G401.6 (cell line): ENCODE measurements around the gene SP1.
"Not testable (repeated sequence)": the region's sequence is repeated elsewhere in the genome, so short reads cannot be mapped to it uniquely, and the experiment has no call there.

Experiments used
- FAIRE-seq: peaks from 2 replicates; lab custom pipeline; 2012; peaks lifted over from hg19 to GRCh38; lab: Jason Lieb, UNC

Gene SP1

GRCh38 chr12:53414756-53415417 is 34.9 kb downstream of the SP1 start:
- FAIRE-seq: no peak

- not testable (repeated sequence) for FAIRE-seq
Observed at GRCh38 chr12:53415752-53416389, 35.9 kb downstream of the SP1 start.

- not testable (repeated sequence) for FAIRE-seq
Observed at GRCh38 chr12:53417291-53417816, 37.4 kb downstream of the SP1 start.

- no peak for FAIRE-seq
Observed at GRCh38 chr12:53418221-53418620, 38.2 kb downstream of the SP1 start.

- FAIRE-seq: no peak
Observed at GRCh38 chr12:53419756-53420155, 39.8 kb downstream of the SP1 start.

- FAIRE-seq: not testable (repeated sequence)
Observed at GRCh38 chr12:53422247-53422646, 42.3 kb downstream of the SP1 start.

- no peak for FAIRE-seq
Observed at GRCh38 chr12:53423597-53423996, 43.6 kb downstream of the SP1 start, which contains the start of gene AMHR2. AMHR2 (plus strand) TSS chr12:53423855; CDS start chr12:53423935, 80 bp downstream.

- FAIRE-seq: no peak
Observed at GRCh38 chr12:53424626-53425514, 44.9 kb downstream of the SP1 start.

GRCh38 chr12:53425515-53426150 is 45.7 kb downstream of the SP1 start:
- FAIRE-seq: no peak

- FAIRE-seq: no peak
Observed at GRCh38 chr12:53427905-53428594, 48.1 kb downstream of the SP1 start.

- FAIRE-seq: no peak
Observed at GRCh38 chr12:53428741-53429140, 48.8 kb downstream of the SP1 start.

GRCh38 chr12:53430116-53430515 is 50.1 kb downstream of the SP1 start:
- FAIRE-seq: no peak

- FAIRE-seq: no peak
Observed at GRCh38 chr12:53431187-53431586, 51.2 kb downstream of the SP1 start.

GRCh38 chr12:53435326-53435725 is 55.4 kb downstream of the SP1 start:
- FAIRE-seq: not testable (repeated sequence)

- FAIRE-seq: not testable (repeated sequence)
Observed at GRCh38 chr12:53439582-53439981, 59.6 kb downstream of the SP1 start.

- peak; percentile 97 for FAIRE-seq
Observed at GRCh38 chr12:53441040-53441833, 61.3 kb downstream of the SP1 start, which contains the start of gene PRR13. PRR13 (plus strand) TSS chr12:53441734; CDS start chr12:53442715, 981 bp downstream.

GRCh38 chr12:53443955-53444354 is 64.0 kb downstream of the SP1 start:
- no peak for FAIRE-seq

GRCh38 chr12:53444593-53445325 is 64.8 kb downstream of the SP1 start:
- not testable (repeated sequence) for FAIRE-seq

GRCh38 chr12:53450936-53451335 is 71.0 kb downstream of the SP1 start:
- no peak for FAIRE-seq

GRCh38 chr12:53451661-53452158 is 71.7 kb downstream of the SP1 start, which contains the start of gene PCBP2:
PCBP2 (plus strand) TSS chr12:53452102; CDS start chr12:53454801, 2,699 bp downstream.
- FAIRE-seq: peak; percentile 98
